GM15510 (cell line): Measurements from ENCODE around the gene AFDN.

ENCODE experiments used
- POLR2A ChIP-seq: IDR thresholded peaks from 3 replicates; pipeline ENCODE4 v1.6.1; 2011; ENCODE audit warnings: borderline replicate concordance; ENCODE audit not compliant: insufficient read length; ENCODE audit errors: extremely low read depth

Gene AFDN

GRCh38 chr6:167996424-167997199 lies 169.9 kb downstream of the AFDN start:
- TF ChIP-seq POLR2A = no peak

GRCh38 chr6:167997642-167998041 lies 170.9 kb downstream of the AFDN start, which contains the start of gene KIF25:
Gene KIF25 (plus strand): TSS chr6:167997671. CDS start chr6:168029586, 31,915 bp downstream.
- no peak for TF ChIP-seq POLR2A

GRCh38 chr6:167998215-167998614 lies 171.5 kb downstream of the AFDN start:
- TF ChIP-seq POLR2A = no peak

- TF ChIP-seq POLR2A = no peak
Observed at GRCh38 chr6:168000198-168001028, 173.7 kb downstream of the AFDN start.

GRCh38 chr6:168001029-168001332 lies 174.3 kb downstream of the AFDN start:
- TF ChIP-seq POLR2A = no peak

- no peak for TF ChIP-seq POLR2A
Observed at GRCh38 chr6:168002804-168003203, 176.1 kb downstream of the AFDN start.

GRCh38 chr6:168004023-168004422 lies 177.3 kb downstream of the AFDN start:
- no peak for TF ChIP-seq POLR2A

- no peak for TF ChIP-seq POLR2A
Observed at GRCh38 chr6:168004945-168005344, 178.2 kb downstream of the AFDN start.

GRCh38 chr6:168005796-168006195 lies 179.1 kb downstream of the AFDN start:
- no peak for TF ChIP-seq POLR2A

GRCh38 chr6:168007592-168008338 lies 181.1 kb downstream of the AFDN start:
- TF ChIP-seq POLR2A = no peak

- TF ChIP-seq POLR2A = no peak
Observed at GRCh38 chr6:168009331-168009730, 182.6 kb downstream of the AFDN start.

- no peak for TF ChIP-seq POLR2A
Observed at GRCh38 chr6:168011291-168011690, 184.6 kb downstream of the AFDN start.

GRCh38 chr6:168012431-168013249 lies 185.9 kb downstream of the AFDN start:
- TF ChIP-seq POLR2A = no peak

- TF ChIP-seq POLR2A = no peak
Observed at GRCh38 chr6:168013250-168013915, 186.7 kb downstream of the AFDN start.
